Stimulated activated CD4-positive, alpha-beta T cell treated with anti-CD3 and anti-CD28 coated beads, Interleukin-4, amount 100 ng/mL, for 1 hour (primary cell): ENCODE measurements around the gene CEP112.
A peak's percentile ranks its signal among the peaks of the same experiment; 100 is the strongest.

Experiments
- DNase-seq: peaks from one replicate; pipeline ENCODE4 v3.0.0-alpha.2; 2020

The CEP112 gene

DNA sequence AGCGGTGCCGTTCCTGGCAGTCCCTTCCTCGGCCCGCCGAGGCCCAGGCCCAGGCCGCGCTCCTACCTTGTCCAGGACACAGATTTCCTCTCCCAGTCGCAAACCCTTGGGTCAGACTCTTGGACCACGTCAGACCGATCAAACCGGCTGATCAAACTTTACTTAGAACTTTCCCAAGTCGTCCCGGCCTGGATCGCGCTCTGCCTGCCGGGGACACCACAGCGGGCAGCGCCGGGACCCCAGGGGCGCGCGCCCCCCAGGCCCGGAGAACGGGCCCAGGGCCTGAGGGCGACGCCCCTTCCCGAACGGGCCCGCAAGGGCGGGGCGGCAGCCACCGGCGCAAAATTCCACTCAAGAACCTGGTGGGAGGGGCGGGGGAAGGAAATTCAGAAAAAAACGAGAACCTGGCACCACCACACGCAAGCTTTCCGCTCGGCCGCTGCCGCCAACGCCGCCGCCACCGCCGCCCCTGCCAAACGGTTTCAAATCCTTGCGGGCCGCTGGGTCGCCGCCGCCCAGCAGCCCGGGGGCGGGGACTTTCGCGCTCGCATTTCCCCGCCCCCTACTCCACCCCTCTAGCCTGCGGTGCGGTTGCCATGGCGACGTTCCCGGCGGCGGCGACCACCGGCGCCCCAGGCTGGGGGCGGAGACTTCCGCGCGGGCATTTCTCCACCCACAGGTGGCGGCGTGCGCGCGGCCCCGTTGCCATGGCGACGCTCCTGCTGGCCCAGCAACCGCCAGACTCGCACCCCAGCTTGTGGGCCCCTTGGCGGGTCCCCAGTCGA is at the start of gene CEP112:
Gene CEP112, minus strand, starts transcription at position 541 of the 785 bp plus-strand sequence.
- peak; percentile 81 for DNase-seq

GRCh38 chr17:66240630-66241029 is 48.7 kb upstream of the CEP112 start:
- no peak for DNase-seq

- no peak for DNase-seq
Measured at GRCh38 chr17:66240013-66240412, 48.1 kb upstream of the CEP112 start.

DNA sequence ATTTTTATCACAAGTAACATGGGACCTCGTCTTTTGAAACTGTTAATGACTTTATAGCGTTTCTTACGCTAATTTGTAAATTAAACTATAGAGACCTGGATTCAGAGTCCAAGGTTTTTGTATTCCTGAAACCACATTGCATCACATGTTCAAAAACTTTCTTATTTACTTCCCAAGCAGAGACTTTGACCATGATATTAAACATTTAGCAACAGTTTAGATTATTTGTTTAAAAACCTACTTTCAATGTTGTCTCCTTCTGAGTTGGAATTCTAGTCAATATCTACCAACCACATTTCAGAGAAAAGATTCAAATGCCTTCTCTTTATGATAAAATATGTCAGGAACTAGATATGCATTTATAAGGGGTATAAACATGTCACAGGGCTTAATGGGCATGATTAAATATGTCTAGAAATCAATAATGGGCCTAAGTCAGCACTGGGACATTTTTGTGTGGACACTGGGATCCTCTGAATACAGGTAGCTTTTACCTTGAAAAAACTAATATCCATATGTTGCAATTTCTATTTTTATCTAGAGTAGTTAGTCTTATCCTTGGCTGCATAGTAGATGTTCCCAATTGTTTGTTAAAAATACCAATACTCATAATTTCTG is 43.6 kb upstream of the CEP112 start:
- DNase-seq = no peak

- no peak for DNase-seq
Measured at GRCh38 chr17:66234611-66235010, 42.7 kb upstream of the CEP112 start.

GRCh38 chr17:66233023-66233753 is 41.3 kb upstream of the CEP112 start:
- DNase-seq = no peak

- no peak for DNase-seq
Measured at GRCh38 chr17:66230922-66231591, 39.1 kb upstream of the CEP112 start.

DNA sequence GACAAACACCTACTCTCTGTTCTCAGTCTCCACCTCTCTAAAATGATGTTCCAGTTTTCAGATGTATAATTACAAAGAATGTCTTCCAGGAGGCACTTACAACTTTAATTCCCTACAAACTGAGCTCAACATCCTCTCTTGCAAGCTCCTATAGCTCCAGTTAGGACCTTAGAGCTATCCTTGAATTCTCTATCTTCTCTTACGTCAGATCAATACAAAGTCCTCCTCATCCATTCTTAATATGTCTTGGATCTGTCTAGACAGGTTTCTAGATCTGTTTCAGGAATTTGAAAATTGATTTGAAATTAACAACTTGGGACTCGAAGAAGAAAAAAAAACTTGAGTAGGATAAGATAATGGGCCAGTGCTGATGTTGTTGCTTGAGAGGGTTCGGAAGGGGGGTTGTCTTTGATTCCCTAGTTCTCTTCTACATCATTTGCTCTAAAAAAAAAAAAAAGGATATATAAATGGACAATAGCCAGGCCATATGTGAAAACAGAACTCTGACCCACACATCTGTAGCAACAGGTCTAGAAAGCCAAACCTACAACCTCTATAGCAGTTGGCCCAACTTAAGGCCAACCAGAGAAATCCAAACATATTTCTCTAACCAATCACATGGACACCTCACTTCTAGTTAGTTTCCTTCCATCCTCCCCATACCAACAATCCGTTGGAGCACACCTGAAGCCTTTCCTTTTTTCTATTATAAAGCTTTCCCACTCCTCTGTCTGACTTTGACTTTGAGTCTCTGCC is 38.0 kb upstream of the CEP112 start:
- DNase-seq = no peak

- DNase-seq = no peak
Measured at GRCh38 chr17:66228887-66229782, 37.2 kb upstream of the CEP112 start, which contains the start of gene APOH. Gene APOH, minus strand, starts transcription at chr17:66229415. Its CDS starts 36 bp downstream, at chr17:66229379.

- DNase-seq = no peak
Measured at GRCh38 chr17:66227212-66228045, 35.5 kb upstream of the CEP112 start.

DNA sequence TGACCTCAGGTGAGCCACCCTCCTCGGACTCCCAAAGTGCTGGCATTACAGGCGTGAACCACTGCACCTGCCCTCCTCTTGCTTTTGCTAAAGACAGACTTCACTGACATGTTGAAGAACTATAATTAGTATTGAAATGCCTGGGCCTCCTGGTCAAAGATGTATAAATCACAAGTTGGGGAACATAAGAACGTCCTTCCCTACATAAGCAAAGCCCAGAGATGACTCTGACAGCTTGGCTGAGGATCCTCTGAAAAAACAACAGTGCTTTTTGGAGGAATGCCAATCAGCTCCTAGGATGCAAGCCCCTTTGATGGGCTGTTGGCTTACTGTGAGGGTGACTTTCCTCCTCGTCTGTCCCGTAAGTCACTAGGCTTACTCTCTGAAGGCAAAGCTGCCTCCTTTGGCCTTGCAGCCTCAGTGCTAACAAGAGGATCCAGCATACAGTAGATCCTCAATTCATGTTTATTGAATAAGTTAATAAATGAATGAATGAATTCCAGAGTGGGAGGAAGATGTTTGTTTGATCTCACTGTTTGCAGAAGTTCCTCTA is 30.9 kb upstream of the CEP112 start:
- DNase-seq = no peak

GRCh38 chr17:66221755-66222530 is 30.0 kb upstream of the CEP112 start:
- DNase-seq = no peak

DNA sequence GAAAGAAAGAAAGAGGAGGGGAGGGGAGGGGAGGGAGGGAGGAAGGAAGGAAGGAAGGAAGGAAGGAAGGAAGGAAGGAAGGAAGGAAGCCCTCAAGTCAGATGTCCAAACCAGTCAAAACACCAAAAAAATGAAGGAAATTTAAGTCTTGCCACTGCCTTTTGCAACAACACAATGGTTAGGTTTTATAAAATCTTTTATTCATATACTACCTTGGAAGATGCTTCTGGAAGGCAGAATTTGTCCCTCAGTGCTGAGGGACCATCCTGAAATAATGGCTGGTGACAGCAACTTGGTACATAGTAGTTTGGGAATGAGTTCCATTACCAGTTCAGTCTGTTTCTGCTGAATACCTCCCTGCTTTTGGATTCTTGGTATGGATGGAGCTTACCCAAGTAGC is 29.4 kb upstream of the CEP112 start:
- DNase-seq = no peak

GRCh38 chr17:66220079-66220835 is 28.3 kb upstream of the CEP112 start:
- no peak for DNase-seq

- no peak for DNase-seq
Measured at GRCh38 chr17:66215529-66215911, 23.6 kb upstream of the CEP112 start.

GRCh38 chr17:66214884-66215528 is 23.1 kb upstream of the CEP112 start:
- DNase-seq = no peak

- DNase-seq = no peak
Measured at GRCh38 chr17:66211047-66211810, 19.3 kb upstream of the CEP112 start.
